22Rv1 (cell line): ENCODE measurements around the gene NIN.

Experiments used
- H3K27ac ChIP-seq: fragments of 450-650 bp; 2 replicates; pipeline ENCODE4 v1.5.1; 2017
- ZFX ChIP-seq: fragments of 450-650 bp; IDR thresholded peaks from 2 replicates; pipeline ENCODE4 v1.6.1; 2017; ENCODE audit warnings: antibody characterized with exemption, borderline replicate concordance
- TF ChIP-seq, protein P1 (sequence below): fragments of 450-650 bp; IDR thresholded peaks from 2 replicates; pipeline ENCODE4 v1.5.1; 2017; ENCODE audit warnings: mild to moderate bottlenecking

The NIN gene

DNA sequence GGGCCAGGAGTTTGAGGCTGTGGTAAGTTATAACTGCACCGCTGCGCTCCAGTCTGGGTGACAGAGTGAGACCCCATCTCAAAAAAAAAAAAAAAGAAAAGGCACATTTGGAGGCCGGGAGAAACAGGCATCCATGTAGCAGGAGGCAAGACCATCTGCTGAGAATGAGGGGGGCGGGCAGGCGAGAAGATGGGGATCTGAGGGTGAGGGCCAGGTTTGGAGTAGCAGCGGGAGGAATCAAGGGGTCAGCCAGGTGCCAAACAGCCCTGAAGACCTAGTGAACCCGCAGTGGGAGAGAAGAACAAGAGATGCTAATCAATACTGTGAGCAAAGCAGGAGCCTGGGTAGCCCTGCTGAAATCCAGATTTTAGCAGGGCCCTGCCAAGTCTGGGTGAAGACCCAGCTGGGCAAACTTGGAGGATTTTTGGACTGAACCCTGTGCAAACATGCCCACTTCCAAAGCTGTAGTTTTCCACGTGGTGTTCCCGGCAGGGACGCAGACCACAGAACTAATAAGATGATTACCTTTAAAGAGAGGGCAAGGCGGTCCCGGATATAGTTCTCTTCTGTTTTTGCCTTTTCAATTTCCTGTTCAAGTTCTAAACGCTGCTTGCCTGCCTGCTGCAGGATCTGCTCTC, 61.0 kb downstream of the NIN start:
- TF ChIP-seq ZFX, result no peak
- TF ChIP-seq, protein P1, sequence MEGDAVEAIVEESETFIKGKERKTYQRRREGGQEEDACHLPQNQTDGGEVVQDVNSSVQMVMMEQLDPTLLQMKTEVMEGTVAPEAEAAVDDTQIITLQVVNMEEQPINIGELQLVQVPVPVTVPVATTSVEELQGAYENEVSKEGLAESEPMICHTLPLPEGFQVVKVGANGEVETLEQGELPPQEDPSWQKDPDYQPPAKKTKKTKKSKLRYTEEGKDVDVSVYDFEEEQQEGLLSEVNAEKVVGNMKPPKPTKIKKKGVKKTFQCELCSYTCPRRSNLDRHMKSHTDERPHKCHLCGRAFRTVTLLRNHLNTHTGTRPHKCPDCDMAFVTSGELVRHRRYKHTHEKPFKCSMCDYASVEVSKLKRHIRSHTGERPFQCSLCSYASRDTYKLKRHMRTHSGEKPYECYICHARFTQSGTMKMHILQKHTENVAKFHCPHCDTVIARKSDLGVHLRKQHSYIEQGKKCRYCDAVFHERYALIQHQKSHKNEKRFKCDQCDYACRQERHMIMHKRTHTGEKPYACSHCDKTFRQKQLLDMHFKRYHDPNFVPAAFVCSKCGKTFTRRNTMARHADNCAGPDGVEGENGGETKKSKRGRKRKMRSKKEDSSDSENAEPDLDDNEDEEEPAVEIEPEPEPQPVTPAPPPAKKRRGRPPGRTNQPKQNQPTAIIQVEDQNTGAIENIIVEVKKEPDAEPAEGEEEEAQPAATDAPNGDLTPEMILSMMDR, result no peak
- H3K27ac ChIP-seq, result no peak overlapping the region

DNA sequence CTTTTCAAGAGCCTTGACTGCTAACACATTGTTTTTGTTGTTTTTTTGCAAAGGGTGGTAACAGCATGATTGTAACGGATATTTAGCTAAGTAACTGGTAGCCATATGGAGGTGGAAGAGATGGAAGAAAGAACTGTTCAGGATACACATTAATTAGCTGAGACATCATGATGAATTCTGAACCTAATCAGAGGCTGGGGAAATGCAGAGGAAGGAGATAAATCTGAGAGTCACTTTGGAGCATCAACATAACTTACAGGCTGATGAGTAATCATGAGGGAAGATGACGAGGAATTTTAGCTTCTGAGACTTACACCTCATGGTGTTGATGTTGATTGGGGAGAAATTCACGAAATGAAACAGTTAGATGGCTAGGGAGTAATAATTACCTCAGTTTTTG, 62.3 kb downstream of the NIN start:
- H3K27ac ChIP-seq, result no peak overlapping the region
- TF ChIP-seq ZFX, result no peak
- TF ChIP-seq, protein P1, result no peak

DNA sequence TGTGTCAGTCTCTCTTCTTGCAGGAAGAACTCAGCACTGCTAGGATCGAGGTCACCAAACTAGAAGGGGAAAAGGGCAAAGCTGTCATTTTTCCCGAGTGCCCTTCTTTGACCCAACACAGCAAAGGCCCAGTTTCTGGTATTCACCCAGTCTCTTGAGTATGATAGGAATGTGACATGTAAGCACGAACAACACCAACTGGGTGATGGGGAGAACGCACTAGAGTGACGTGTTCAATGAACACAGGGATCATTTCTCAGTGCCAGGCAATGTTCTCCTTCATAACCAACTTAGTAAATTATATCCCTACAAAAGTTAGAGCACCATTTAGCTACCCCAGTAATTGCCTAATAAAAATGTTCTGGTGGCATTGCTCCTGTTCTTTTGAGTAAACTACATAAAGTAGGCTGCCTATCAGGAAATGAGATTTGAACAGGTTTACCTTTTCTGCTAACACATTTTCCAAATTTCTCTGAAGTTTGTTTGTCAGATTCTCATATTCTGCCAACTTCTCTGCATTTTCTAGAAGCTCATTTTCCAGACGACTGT, 64.5 kb downstream of the NIN start:
- TF ChIP-seq, protein P1, result no peak
- TF ChIP-seq ZFX, result no peak
- H3K27ac ChIP-seq, result peak overlapping the region; percentile 2; the same call in 1 of the 2 replicates

DNA sequence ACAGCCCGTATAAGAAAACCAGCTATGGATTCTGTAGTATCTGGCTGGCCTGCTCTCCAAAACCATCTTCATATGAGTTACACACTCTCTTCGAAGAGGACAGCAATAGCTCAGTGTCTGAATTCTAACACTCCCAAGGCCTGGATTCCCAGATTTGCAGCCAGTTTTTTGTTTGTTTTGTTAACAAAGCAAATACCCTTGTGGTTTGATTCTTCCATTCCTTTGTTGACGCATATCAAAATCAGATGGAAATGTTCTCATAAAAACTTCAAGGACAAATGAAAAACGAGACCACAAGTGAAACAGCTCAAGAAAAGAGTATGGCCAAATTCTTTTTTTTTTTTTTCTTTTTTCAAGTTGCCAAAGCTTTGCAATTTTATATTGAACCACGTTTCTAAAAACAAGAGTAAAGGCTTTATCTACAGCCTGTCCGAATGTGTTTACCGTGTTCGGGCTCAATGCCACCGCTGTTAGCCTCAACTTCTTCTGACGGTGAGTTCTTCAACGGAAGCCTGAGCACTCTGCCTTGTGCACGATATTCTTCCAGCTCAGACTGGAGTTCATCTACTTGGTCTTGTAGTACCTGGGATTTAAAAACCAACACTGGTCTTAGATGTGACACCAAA, 67.5 kb downstream of the NIN start:
- TF ChIP-seq, protein P1, result no peak
- TF ChIP-seq ZFX, result no peak
- H3K27ac ChIP-seq, result peak overlapping the region; percentile 91

DNA sequence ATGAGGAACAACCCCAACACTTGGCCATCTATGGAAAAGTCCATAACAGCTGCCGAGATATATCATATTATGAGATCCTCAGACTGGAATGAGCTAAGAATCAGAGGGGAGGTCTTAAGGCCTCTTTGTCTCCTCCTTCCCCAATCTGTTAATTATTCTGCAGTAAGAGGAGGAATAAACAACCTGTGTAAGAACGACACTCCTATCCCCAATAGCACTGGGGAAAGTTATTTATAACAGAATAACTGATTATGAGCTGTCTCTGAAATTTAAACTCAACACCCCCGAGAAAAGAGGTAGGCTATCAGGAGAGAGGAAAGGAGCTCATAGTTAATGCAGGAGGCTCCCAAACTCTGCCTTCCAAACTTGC, 68.0 kb downstream of the NIN start:
- peak overlapping the region; percentile 91 for H3K27ac ChIP-seq
- TF ChIP-seq, protein P1, result no peak
- no peak for TF ChIP-seq ZFX

DNA sequence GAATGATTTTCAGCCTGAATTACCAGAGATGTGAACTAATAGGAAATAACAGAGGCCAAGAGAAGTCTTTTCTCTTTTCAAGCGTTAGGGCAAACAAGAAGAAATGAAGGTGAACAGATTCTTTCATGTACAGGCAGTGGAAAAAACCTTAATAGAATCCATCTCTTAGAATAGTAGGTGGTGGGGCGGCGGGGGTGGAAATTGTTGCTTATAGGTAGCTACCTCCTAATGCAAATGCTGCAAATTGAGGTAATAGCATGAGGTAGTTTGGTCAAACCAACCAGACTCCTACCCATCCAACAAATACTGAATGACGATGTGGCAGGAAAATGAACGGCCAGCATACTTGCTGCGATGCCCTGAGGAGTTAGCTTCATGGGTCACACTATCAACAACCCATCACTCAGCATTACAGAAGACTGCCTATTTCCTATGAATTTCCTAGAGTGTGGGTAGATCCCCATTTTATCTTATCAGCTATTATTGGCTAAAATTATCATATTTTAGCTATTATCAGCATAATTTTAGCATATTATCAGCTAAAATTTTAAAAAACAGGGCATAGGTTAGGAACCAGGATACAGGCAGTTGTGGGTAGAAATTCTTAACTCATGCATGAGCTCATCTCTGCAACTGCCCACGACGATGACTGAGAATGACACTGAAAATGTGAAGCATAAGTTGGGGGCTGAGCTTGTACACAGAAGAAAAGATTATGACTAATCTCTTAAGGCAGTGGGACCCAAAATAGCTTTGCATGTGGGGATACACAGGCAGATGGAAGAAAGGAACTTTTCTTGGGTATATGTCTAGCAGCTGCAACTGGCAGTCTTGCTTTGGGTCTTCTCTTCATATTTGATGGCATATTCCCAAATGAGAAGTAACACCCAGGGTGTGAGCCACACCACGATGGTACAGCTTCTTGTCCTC, 68.7 kb downstream of the NIN start:
- peak overlapping the region; percentile 91 for H3K27ac ChIP-seq
- TF ChIP-seq, protein P1, result no peak
- no peak for TF ChIP-seq ZFX
